ENCODE measurements around the gene DMAC2L. TPM values are rescaled to one million over a fixed set of nuclear protein-coding genes. Genes with fewer than 3 reads are reported as not detected.

The DMAC2L gene
- total RNA-seq, 2 experiments from 2014 or later = 13.8 to 33.0 TPM

- TF ChIP-seq CTCF (conservative IDR thresholded peaks at IDR 0.05; ENCODE audit: low read length) (no peak), EZH2phosphoT487 (IDR thresholded peaks at IDR 0.05; ENCODE audit: borderline replicate concordance, low read depth, low read length) (no peak)
- no peak for DNase-seq (ENCODE audit: low spot score)
- no peak overlapping the region for H3K27ac ChIP-seq (ENCODE audit: low read depth, low read length, poor library complexity, severe bottlenecking)
- H3K9me3 ChIP-seq (ENCODE audit: low read length) = no peaks in the 10 kb centered on the region
- H3K36me3 ChIP-seq (ENCODE audit: insufficient read depth, low read length) = no peaks in the 10 kb centered on the region
- no TSS peak for BruUV-seq (replicated peaks)
- H3K4me2 ChIP-seq (ENCODE audit: low read length) = no peak overlapping the region
- H3K9me2 ChIP-seq (ENCODE audit: insufficient read depth, low read length) = no peaks in the 10 kb centered on the region
- H3K79me2 ChIP-seq (ENCODE audit: insufficient read depth, low read depth, low read length) = no peaks in the 10 kb centered on the region
- H3K4me1 ChIP-seq (ENCODE audit: insufficient read depth, low read length, poor library complexity, severe bottlenecking) = no peaks in the 10 kb centered on the region
- no peak overlapping the region for H3K4me3 ChIP-seq (ENCODE audit: low read depth, low read length, poor library complexity, severe bottlenecking)
- H4K20me1 ChIP-seq (ENCODE audit: insufficient read depth, low read length) = no peaks in the 10 kb centered on the region
- intact Hi-C loops (cut with micrococcal nuclease; ENCODE audit: unreplicated experiment) = no loop called here
- ChIA-PET CTCF (ENCODE audit: unreplicated experiment) (no interaction called here), POLR2A (no interaction called here)
- no peak overlapping the region for H2AFZ ChIP-seq (ENCODE audit: low read length)
Observed at GRCh38 chr14:50343434-50343833, 31.3 kb downstream of the DMAC2L start.

GRCh38 chr14:50344116-50344775 is 32.1 kb downstream of the DMAC2L start:
- CTCF ChIA-PET (ENCODE audit: unreplicated experiment) = no interaction called here
- Histone ChIP-seq H2AFZ (ENCODE audit: low read length) (no peak overlapping the region), H3K9me3 (ENCODE audit: low read length) (no peaks in the 10 kb centered on the region), H3K4me3 (ENCODE audit: low read depth, low read length, poor library complexity, severe bottlenecking) (no peak overlapping the region), H3K36me3 (ENCODE audit: insufficient read depth, low read length) (no peaks in the 10 kb centered on the region), H3K9me2 (ENCODE audit: insufficient read depth, low read length) (no peaks in the 10 kb centered on the region), H3K4me2 (ENCODE audit: low read length) (no peak overlapping the region), H3K27ac (ENCODE audit: low read depth, low read length, poor library complexity, severe bottlenecking) (no peak overlapping the region), H3K79me2 (ENCODE audit: insufficient read depth, low read depth, low read length) (no peaks in the 10 kb centered on the region), H3K4me1 (ENCODE audit: insufficient read depth, low read length, poor library complexity, severe bottlenecking) (no peaks in the 10 kb centered on the region), H4K20me1 (ENCODE audit: insufficient read depth, low read length) (no peaks in the 10 kb centered on the region)
- intact Hi-C loops (cut with micrococcal nuclease; ENCODE audit: unreplicated experiment) = no loop called here
- POLR2A ChIA-PET = interaction anchor here (0.6 kb wide), 1 partner anchor 49 kb away, joined by 3 read pairs; no protein-coding TSS in a partner anchor
- no TSS peak for BruUV-seq (replicated peaks)
- no peak for TF ChIP-seq EZH2phosphoT487 (IDR thresholded peaks at IDR 0.05; ENCODE audit: borderline replicate concordance, low read depth, low read length)
- DNase-seq (ENCODE audit: low spot score) = no peak

- ChIA-PET POLR2A (interaction anchor here (0.6 to 1.5 kb wide), 2 partner anchors 10 to 50 kb away, joined by 3 to 5 read pairs; no protein-coding TSS in a partner anchor), CTCF (ENCODE audit: unreplicated experiment) (no interaction called here)
- Histone ChIP-seq H3K4me2 (ENCODE audit: low read length) (no peak overlapping the region), H3K79me2 (ENCODE audit: insufficient read depth, low read depth, low read length) (no peaks in the 10 kb centered on the region), H3K4me1 (ENCODE audit: insufficient read depth, low read length, poor library complexity, severe bottlenecking) (no peaks in the 10 kb centered on the region), H3K36me3 (ENCODE audit: insufficient read depth, low read length) (no peaks in the 10 kb centered on the region), H3K9me3 (ENCODE audit: low read length) (no peaks in the 10 kb centered on the region), H4K20me1 (ENCODE audit: insufficient read depth, low read length) (no peaks in the 10 kb centered on the region), H2AFZ (ENCODE audit: low read length) (no peak overlapping the region), H3K4me3 (ENCODE audit: low read depth, low read length, poor library complexity, severe bottlenecking) (no peak overlapping the region), H3K9me2 (ENCODE audit: insufficient read depth, low read length) (no peaks in the 10 kb centered on the region), H3K27ac (ENCODE audit: low read depth, low read length, poor library complexity, severe bottlenecking) (no peak overlapping the region)
- BruUV-seq (replicated peaks) = no TSS peak
- no peak for DNase-seq (ENCODE audit: low spot score)
- intact Hi-C loops (cut with micrococcal nuclease; ENCODE audit: unreplicated experiment) = no loop called here
- no peak for TF ChIP-seq EZH2phosphoT487 (IDR thresholded peaks at IDR 0.05; ENCODE audit: borderline replicate concordance, low read depth, low read length)
Observed at GRCh38 chr14:50344876-50345563, 32.9 kb downstream of the DMAC2L start.
